Coronary artery (tissue), 2 donors: Measurements from ENCODE around the gene ZNF226.
"Not testable (repeated sequence)": the region's sequence is repeated elsewhere in the genome, so short reads cannot be mapped to it uniquely, and the experiment has no call there.

Experiments used
- DNase-seq: peaks from one replicate; pipeline ENCODE4 v3.0.0-alpha.2; 2017; ENCODE audit warnings: low spot score
- H3K27ac ChIP-seq, 2 donors: fragments of 200-600 bp; sonication (generic); one replicate each; pipeline ENCODE4 v1.5.1; 2016 to 2019
- H3K4me3 ChIP-seq: fragments of 200-600 bp; sonication (generic); 2 replicates; pipeline ENCODE4 v1.5.1; 2016; ENCODE audit warnings: mild to moderate bottlenecking, moderate library complexity
- CTCF ChIP-seq: fragments of 200-600 bp; sonication (generic); IDR thresholded peaks from one replicate; pipeline ENCODE4 v1.5.1; 2019; ENCODE audit warnings: antibody characterized with exemption

ZNF226 gene

GRCh38 chr19:44164673-44165512 lies at the start of gene ZNF226:
ZNF226 (plus strand) TSS chr19:44165100; CDS start chr19:44170081, 4,981 bp downstream.
- Histone ChIP-seq H3K4me3 (peak within 1 kb of the TSS; percentile 84), H3K27ac (peak within 1 kb of the TSS; percentile 87 to 90)
- DNase-seq: peak; percentile 93
- no peak for TF ChIP-seq CTCF

GRCh38 chr19:44121162-44121561 lies 43.7 kb upstream of the ZNF226 start:
- H3K27ac ChIP-seq, DNase-seq, H3K4me3 ChIP-seq: not testable (repeated sequence)

- Histone ChIP-seq H3K27ac (no peak overlapping the region), H3K4me3 (no peak overlapping the region)
- DNase-seq: no peak
- no peak for TF ChIP-seq CTCF
These were observed 32.9 kb upstream of the ZNF226 start for GRCh38 chr19:44131955-44132354.

GRCh38 chr19:44141191-44142058 lies 23.5 kb upstream of the ZNF226 start, which contains the start of gene ZNF234:
ZNF234 (plus strand) TSS chr19:44141554; CDS start chr19:44144633, 3,079 bp downstream.
- DNase-seq: peak; percentile 79
- TF ChIP-seq CTCF: no peak
- Histone ChIP-seq H3K27ac (peak within 1 kb of the TSS; percentile 57 to 77), H3K4me3 (peak within 1 kb of the TSS; percentile 85)

- no peak for DNase-seq
These were observed 22.9 kb upstream of the ZNF226 start for GRCh38 chr19:44142059-44142433.

GRCh38 chr19:44149776-44150175 lies 15.1 kb upstream of the ZNF226 start:
- no peak overlapping the region for H3K4me3 ChIP-seq
- no peak for DNase-seq
- no peak overlapping the region for H3K27ac ChIP-seq
- no peak for TF ChIP-seq CTCF

More at GRCh38 chr19:44142059-44142433, 22.9 kb upstream of the ZNF226 start:
- no peak for TF ChIP-seq CTCF
- Histone ChIP-seq H3K27ac (peak overlapping the region; percentile 57 to 77), H3K4me3 (peak overlapping the region; percentile 85)

GRCh38 chr19:44151491-44151890 lies 13.4 kb upstream of the ZNF226 start:
- no peak for TF ChIP-seq CTCF
- no peak for DNase-seq
- no peak overlapping the region for H3K4me3 ChIP-seq
- no peak overlapping the region for H3K27ac ChIP-seq
